Thoracic aorta (tissue), 2 donors: ENCODE results near the gene USP17L11. TPM values are rescaled to one million over a fixed set of nuclear protein-coding genes. Genes with fewer than 3 reads are reported as not detected.
"Not testable (repeated sequence)": the region's sequence is repeated elsewhere in the genome, so short reads cannot be mapped to it uniquely, and the experiment has no call there.

Source experiments
- ATAC-seq: fragments of 150-250 bp; one replicate; pipeline ENCODE4 v1.8.0; 2017; ENCODE audit warnings: low read depth; ENCODE audit not compliant: insufficient number of reproducible peaks, low FRiP score
- DNase-seq: peaks from one replicate; pipeline ENCODE4 v3.0.0-alpha.2; 2020; ENCODE audit warnings: low spot score
- H3K27ac ChIP-seq, 2 donors: fragments of 200-600 bp; sonication (generic); 1 replicate in 1 of 2; 2 replicates in 1 of 2; pipeline ENCODE4 v1.5.1; 2016; ENCODE audit warnings: mild to moderate bottlenecking in 2 of 2, moderate library complexity in 2 of 2
- H3K27me3 ChIP-seq: fragments of 200-600 bp; sonication (generic); replicated peaks from 2 replicates; pipeline ENCODE4 v1.6.0; 2016; ENCODE audit warnings: mild to moderate bottlenecking; ENCODE audit not compliant: insufficient read depth
- H3K36me3 ChIP-seq: fragments of 200-600 bp; sonication (generic); one replicate; pipeline ENCODE4 v1.5.1; 2016
- H3K4me1 ChIP-seq, 2 donors: fragments of 200-600 bp; sonication (generic); 1 replicate in 1 of 2; 2 replicates in 1 of 2; pipeline versions ENCODE4 v1.5.1 to v1.6.0; 2016; ENCODE audit warnings: low read depth in 2 of 2, mild to moderate bottlenecking in 1 of 2; ENCODE audit not compliant: control insufficient read depth in 1 of 2
- H3K4me3 ChIP-seq: fragments of 200-600 bp; sonication (generic); 2 replicates; pipeline ENCODE4 v1.5.1; 2016; ENCODE audit warnings: mild to moderate bottlenecking
- H3K9me3 ChIP-seq: fragments of 200-600 bp; sonication (generic); 2 replicates; pipeline ENCODE4 v1.5.1; 2016
- total RNA-seq, 2 donors: library from RNA; depleted of rRNA; stranded (reverse); fragments of >200 nt; gene quantifications; one replicate each; pipeline versions ENCODE4 v1.1.0 to v1.2.3, GENCODE V29; 2016

USP17L11 gene
- total RNA-seq, 2 donors from 2014 or later = not detected

DNA sequence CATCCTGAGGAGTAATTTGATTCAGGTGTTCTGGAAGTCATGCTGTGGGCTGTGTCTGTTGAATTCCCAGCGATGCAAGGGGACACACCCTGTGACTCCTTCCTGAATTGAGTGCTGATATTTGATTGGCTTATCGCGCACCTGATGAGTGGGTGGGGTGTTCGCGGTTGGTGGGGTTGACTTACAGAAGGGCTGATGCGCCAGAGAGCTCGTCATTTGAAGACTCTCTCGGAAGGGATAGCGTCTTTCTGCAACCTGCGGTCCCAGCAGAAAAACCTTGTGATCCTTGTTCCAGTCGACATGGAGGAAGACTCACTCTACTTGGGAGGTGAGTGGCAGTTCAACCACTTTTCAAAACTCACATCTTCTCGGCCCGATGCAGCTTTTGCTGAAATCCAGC lies 37.9 kb downstream of the USP17L11 start, which contains the start of gene USP17L19:
Gene USP17L19 (plus strand): TSS at position 301 of the 400 bp plus-strand sequence. CDS start 0 bp downstream, at position 301.
- H3K27ac ChIP-seq, H3K36me3 ChIP-seq, H3K9me3 ChIP-seq, H3K4me3 ChIP-seq, DNase-seq, H3K4me1 ChIP-seq, ATAC-seq, H3K27me3 ChIP-seq: not testable (repeated sequence)

GRCh38 chr4:9257824-9258223 lies 42.6 kb downstream of the USP17L11 start, which contains the start of gene USP17L20:
Gene USP17L20, plus strand, starts transcription at chr4:9258124. Its CDS starts 0 bp downstream, at chr4:9258124.
- H3K9me3 ChIP-seq, H3K4me1 ChIP-seq, DNase-seq, H3K4me3 ChIP-seq, H3K36me3 ChIP-seq, H3K27me3 ChIP-seq, ATAC-seq, H3K27ac ChIP-seq: not testable (repeated sequence)

DNA sequence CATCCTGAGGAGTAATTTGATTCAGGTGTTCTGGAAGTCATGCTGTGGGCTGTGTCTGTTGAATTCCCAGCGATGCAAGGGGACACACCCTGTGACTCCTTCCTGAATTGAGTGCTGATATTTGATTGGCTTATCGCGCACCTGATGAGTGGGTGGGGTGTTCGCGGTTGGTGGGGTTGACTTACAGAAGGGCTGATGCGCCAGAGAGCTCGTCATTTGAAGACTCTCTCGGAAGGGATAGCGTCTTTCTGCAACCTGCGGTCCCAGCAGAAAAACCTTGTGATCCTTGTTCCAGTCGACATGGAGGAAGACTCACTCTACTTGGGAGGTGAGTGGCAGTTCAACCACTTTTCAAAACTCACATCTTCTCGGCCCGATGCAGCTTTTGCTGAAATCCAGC lies 47.4 kb downstream of the USP17L11 start, which contains the start of gene USP17L21:
Gene USP17L21 (plus strand): TSS at position 301 of the 400 bp plus-strand sequence. CDS start 0 bp downstream, at position 301.
- not testable (repeated sequence) for H3K27me3 ChIP-seq, H3K4me1 ChIP-seq, ATAC-seq, H3K27ac ChIP-seq, H3K36me3 ChIP-seq, H3K4me3 ChIP-seq, H3K9me3 ChIP-seq, DNase-seq

Other genes starting within 250 kb of the USP17L11 start
- not detected for gene FAM90A26, start 45.0 kb upstream of the USP17L11 start, total RNA-seq
- gene USP17L10, start 4.7 kb upstream of the USP17L11 start, total RNA-seq = not detected
- not detected for gene USP17L12, start 4.7 kb downstream of the USP17L11 start, total RNA-seq
- not detected for gene USP17L13, start 9.5 kb downstream of the USP17L11 start, total RNA-seq
- not detected for gene USP17L15, start 19.0 kb downstream of the USP17L11 start, total RNA-seq
- gene USP17L17, start 28.5 kb downstream of the USP17L11 start, total RNA-seq = not detected
- not detected for gene USP17L18, start 33.2 kb downstream of the USP17L11 start, total RNA-seq
- not detected for gene USP17L19, start 38.0 kb downstream of the USP17L11 start, total RNA-seq
- gene USP17L20, start 42.7 kb downstream of the USP17L11 start, total RNA-seq = not detected
- not detected for gene USP17L21, start 47.5 kb downstream of the USP17L11 start, total RNA-seq
- not detected for gene USP17L22, start 52.2 kb downstream of the USP17L11 start, total RNA-seq
- not detected for gene USP17L24, start 109.8 kb downstream of the USP17L11 start, total RNA-seq
- gene USP17L25, start 114.5 kb downstream of the USP17L11 start, total RNA-seq = not detected
- gene USP17L26, start 119.3 kb downstream of the USP17L11 start, total RNA-seq = not detected
- gene USP17L5, start 124.0 kb downstream of the USP17L11 start, total RNA-seq = not detected
- gene USP17L27, start 128.7 kb downstream of the USP17L11 start, total RNA-seq = not detected
- gene USP17L28, start 133.5 kb downstream of the USP17L11 start, total RNA-seq = not detected
- not detected for gene USP17L29, start 138.2 kb downstream of the USP17L11 start, total RNA-seq
- not detected for gene USP17L30, start 147.7 kb downstream of the USP17L11 start, total RNA-seq
- not detected for gene DEFB131A, start 229.0 kb downstream of the USP17L11 start, total RNA-seq